Gastrocnemius medialis (tissue), 4 donors: ENCODE data around the gene DYSF. TPM values are rescaled to one million over a fixed set of nuclear protein-coding genes. Genes with fewer than 3 reads are reported as not detected.

Experiments used
- ATAC-seq, 2 donors: fragments of 150-250 bp; one replicate each; pipeline ENCODE4 v1.9.1; 2016
- DNase-seq, 2 donors: peaks; one replicate each; pipeline ENCODE4 v3.0.0-alpha.2; 2019
- H3K27ac ChIP-seq, 4 donors: fragments of 200-600 bp; sonication (generic); 1 replicate in 1 of 4; 2 replicates in 3 of 4; pipeline ENCODE4 v1.5.1; 2016 to 2018; ENCODE audit warnings: mild to moderate bottlenecking in 2 of 4, moderate library complexity in 1 of 4
- H3K27me3 ChIP-seq, 3 donors: fragments of 200-600 bp; sonication (generic) in 2 of 3; 1 replicate in 1 of 3; 2 replicates in 2 of 3; pipeline versions ENCODE4 v1.5.1 to v1.6.0; 2016 to 2019; ENCODE audit warnings: mild to moderate bottlenecking in 1 of 3, moderate library complexity in 1 of 3
- H3K36me3 ChIP-seq, 2 donors: fragments of 200-600 bp; sonication (generic) in 1 of 2; one replicate each; pipeline ENCODE4 v1.5.1; 2017 to 2018
- H3K4me1 ChIP-seq, 2 donors: fragments of 200-600 bp; sonication (generic) in 1 of 2; one replicate each; pipeline ENCODE4 v1.5.1; 2016 to 2017; ENCODE audit warnings: mild to moderate bottlenecking in 2 of 2
- H3K4me3 ChIP-seq, 4 donors: fragments of 200-600 bp; sonication (generic) in 3 of 4; 1 replicate in 1 of 4; 2 replicates in 3 of 4; pipeline ENCODE4 v1.5.1; 2016 to 2019; ENCODE audit warnings: mild to moderate bottlenecking in 2 of 4
- H3K9me3 ChIP-seq, 3 donors: fragments of 200-600 bp; sonication (generic) in 2 of 3; 1 replicate in 1 of 3; 2 replicates in 2 of 3; pipeline ENCODE4 v1.5.1; 2016 to 2019
- POLR2A ChIP-seq, 2 donors: fragments of 450-650 bp; IDR thresholded peaks; one replicate each; pipeline ENCODE4 v1.6.1; 2017; ENCODE audit warnings: antibody characterized with exemption in 2 of 2, mild to moderate bottlenecking in 2 of 2, moderate library complexity in 2 of 2
- in situ Hi-C, 4 donors: fragments of 200-750 bp; cut with MboI; loops; one replicate each; pipeline versions ENCODE4 v1.15.0 to v1.8.0; 2017; ENCODE audit warnings: low sequenced_read_pairs in 4 of 4
- intact Hi-C: fragments of 100-400 bp; cut with DNase I; formaldehyde crosslinking; loops from one replicate; pipeline ENCODE4 v1.15.1; 2023; ENCODE audit warnings: low total_unique reads
- total RNA-seq, 4 donors: library from RNA; depleted of rRNA; stranded (reverse); fragments of >200 nt; gene quantifications; one replicate each; pipeline versions ENCODE4 v1.1.0 to v1.2.3, GENCODE V29; 2016
- TF ChIP-seq, protein P1 (sequence below), 5 experiments: fragments of 450-650 bp in 3 of 5; fragments of 200-600 bp in 2 of 5; sonication (generic) in 2 of 5; IDR thresholded peaks in 4 of 5; conservative IDR thresholded peaks in 1 of 5; 1 replicate in 4 of 5; 2 replicates in 1 of 5; pipeline ENCODE4 v1.5.1; 2016 to 2019; ENCODE audit warnings: antibody characterized with exemption in 5 of 5, mild to moderate bottlenecking in 3 of 5, moderate library complexity in 3 of 5

Gene DYSF
- total RNA-seq, 4 donors from 2014 or later: 40.7 to 267 (median 153) TPM

DNA sequence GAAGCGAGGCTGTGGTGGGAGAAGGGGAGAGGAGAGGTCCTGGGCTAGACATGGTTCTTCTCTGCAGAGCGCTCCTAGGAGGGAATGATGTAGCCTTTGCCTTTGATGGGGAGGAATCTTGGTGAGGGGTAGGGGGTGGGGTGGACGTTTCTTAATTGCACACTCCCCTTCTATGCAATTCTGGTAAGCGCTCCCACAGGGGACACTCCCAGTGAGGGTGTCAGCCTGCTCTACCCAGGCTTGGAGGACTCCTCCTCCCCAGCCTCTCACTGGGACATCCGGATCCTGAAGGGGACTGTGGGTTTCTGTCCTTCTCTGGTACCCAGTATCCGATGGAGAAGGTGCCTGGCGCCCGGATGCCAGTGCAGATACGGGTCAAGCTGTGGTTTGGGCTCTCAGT, 114.3 kb downstream of the DYSF start:
- ATAC-seq: no peak
- H3K4me1 ChIP-seq: no peaks in the 10 kb centered on the region
- no peak for DNase-seq
- no peak overlapping the region for H3K4me3 ChIP-seq
- in situ Hi-C loops: loop anchor here in 2 of 4 donors (25.0 kb wide), 1 partner anchor 1020 kb away; no protein-coding TSS in a partner anchor
- intact Hi-C loops: no loop called here
- no peak for TF ChIP-seq POLR2A (IDR thresholded peaks at IDR 0.05)
- TF ChIP-seq, protein P1, sequence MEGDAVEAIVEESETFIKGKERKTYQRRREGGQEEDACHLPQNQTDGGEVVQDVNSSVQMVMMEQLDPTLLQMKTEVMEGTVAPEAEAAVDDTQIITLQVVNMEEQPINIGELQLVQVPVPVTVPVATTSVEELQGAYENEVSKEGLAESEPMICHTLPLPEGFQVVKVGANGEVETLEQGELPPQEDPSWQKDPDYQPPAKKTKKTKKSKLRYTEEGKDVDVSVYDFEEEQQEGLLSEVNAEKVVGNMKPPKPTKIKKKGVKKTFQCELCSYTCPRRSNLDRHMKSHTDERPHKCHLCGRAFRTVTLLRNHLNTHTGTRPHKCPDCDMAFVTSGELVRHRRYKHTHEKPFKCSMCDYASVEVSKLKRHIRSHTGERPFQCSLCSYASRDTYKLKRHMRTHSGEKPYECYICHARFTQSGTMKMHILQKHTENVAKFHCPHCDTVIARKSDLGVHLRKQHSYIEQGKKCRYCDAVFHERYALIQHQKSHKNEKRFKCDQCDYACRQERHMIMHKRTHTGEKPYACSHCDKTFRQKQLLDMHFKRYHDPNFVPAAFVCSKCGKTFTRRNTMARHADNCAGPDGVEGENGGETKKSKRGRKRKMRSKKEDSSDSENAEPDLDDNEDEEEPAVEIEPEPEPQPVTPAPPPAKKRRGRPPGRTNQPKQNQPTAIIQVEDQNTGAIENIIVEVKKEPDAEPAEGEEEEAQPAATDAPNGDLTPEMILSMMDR (IDR thresholded peaks at IDR 0.05 in 4 of 5, conservative IDR thresholded peaks at IDR 0.05 in 1 of 5): no peak
- H3K9me3 ChIP-seq: no peaks in the 10 kb centered on the region
- H3K36me3 ChIP-seq: peaks cover 0 to 94% of the 10 kb centered on the region in 2 donors
- H3K27me3 ChIP-seq: no peaks in the 10 kb centered on the region
- H3K27ac ChIP-seq: no peak overlapping the region

DNA sequence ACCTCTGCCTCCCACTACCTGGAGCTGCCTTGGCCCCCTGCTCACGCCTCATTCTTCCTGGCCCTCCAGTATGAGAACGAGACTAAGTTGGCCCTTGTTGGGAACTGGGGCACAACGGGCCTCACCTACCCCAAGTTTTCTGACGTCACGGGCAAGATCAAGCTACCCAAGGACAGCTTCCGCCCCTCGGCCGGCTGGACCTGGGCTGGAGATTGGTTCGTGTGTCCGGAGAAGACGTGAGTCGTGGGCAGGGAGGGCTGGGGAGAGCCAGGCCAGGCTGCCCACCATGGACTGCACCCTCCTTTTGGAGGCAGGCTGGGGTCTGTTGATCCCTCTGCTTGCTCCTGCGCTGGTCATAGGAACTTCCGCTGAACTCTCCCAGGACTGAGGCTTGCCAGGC, 114.7 kb downstream of the DYSF start:
- intact Hi-C loops (no loop called here), in situ Hi-C loops (loop anchor here in 2 of 4 donors (25.0 kb wide), 1 partner anchor 1019 kb away; no protein-coding TSS in a partner anchor)
- no peaks in the 10 kb centered on the region for H3K4me1 ChIP-seq
- DNase-seq (no peak), ATAC-seq (no peak)
- peaks cover 0 to 94% of the 10 kb centered on the region in 2 donors for H3K36me3 ChIP-seq
- TF ChIP-seq, protein P1 (IDR thresholded peaks at IDR 0.05 in 4 of 5, conservative IDR thresholded peaks at IDR 0.05 in 1 of 5): no peak
- no peak for TF ChIP-seq POLR2A (IDR thresholded peaks at IDR 0.05)
- H3K4me3 ChIP-seq: no peak overlapping the region
- H3K27me3 ChIP-seq: no peaks in the 10 kb centered on the region
- H3K9me3 ChIP-seq: no peaks in the 10 kb centered on the region
- no peak overlapping the region for H3K27ac ChIP-seq

DNA sequence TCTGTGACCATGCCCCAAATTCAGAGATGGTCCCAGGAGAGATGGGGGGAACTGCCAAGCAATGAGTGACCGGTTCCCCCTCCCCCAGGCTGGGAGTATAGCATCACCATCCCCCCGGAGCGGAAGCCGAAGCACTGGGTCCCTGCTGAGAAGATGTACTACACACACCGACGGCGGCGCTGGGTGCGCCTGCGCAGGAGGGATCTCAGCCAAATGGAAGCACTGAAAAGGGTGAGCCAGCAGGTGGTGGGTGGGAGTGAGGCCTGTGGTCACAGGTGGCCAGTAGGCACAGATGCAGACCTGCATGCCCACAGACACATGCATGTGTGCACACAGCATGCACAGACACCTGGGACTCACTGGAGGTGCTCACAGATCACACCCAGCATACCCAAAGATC, 117.2 kb downstream of the DYSF start:
- no peak for ATAC-seq
- intact Hi-C loops: no loop called here
- Histone ChIP-seq H3K4me3 (no peak overlapping the region), H3K9me3 (no peaks in the 10 kb centered on the region), H3K27me3 (no peaks in the 10 kb centered on the region), H3K4me1 (no peaks in the 10 kb centered on the region), H3K36me3 (peaks cover 0 to 95% of the 10 kb centered on the region in 2 donors), H3K27ac (no peak overlapping the region)
- TF ChIP-seq, protein P1 (IDR thresholded peaks at IDR 0.05 in 4 of 5, conservative IDR thresholded peaks at IDR 0.05 in 1 of 5): no peak
- TF ChIP-seq POLR2A (IDR thresholded peaks at IDR 0.05): no peak
- no peak for DNase-seq
- in situ Hi-C loops: loop anchor here in 2 of 4 donors (25.0 kb wide), 1 partner anchor 1017 kb away; no protein-coding TSS in a partner anchor

DNA sequence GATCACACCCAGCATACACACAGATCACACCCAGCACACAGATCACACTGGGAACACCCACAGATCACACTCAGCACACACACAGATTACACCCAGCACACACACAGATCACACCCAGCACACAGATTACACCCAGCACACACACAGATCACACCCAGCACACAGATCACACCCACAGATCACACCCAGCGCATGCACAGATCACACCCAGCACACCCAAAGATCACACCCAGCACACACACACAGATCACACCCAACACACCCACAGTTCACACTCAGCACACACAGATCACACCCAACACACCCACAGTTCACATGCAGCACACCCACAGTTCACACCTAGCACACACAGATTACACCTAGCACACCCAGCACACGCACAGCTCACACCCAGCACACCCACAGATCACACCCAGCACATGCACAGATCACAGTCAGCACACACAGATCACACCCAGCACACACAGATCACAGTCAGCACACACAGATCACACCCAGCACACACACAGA, 117.6 kb downstream of the DYSF start:
- H3K9me3 ChIP-seq: no peaks in the 10 kb centered on the region
- in situ Hi-C loops: loop anchor here in 2 of 4 donors (25.0 kb wide), 1 partner anchor 1016 kb away; no protein-coding TSS in a partner anchor
- TF ChIP-seq POLR2A (IDR thresholded peaks at IDR 0.05): no peak
- TF ChIP-seq, protein P1 (IDR thresholded peaks at IDR 0.05 in 4 of 5, conservative IDR thresholded peaks at IDR 0.05 in 1 of 5): no peak
- no peak for ATAC-seq
- no peak for DNase-seq
- H3K36me3 ChIP-seq: peaks cover 0 to 91% of the 10 kb centered on the region in 2 donors
- H3K4me3 ChIP-seq: no peak overlapping the region
- H3K4me1 ChIP-seq: no peaks in the 10 kb centered on the region
- intact Hi-C loops: no loop called here
- no peaks in the 10 kb centered on the region for H3K27me3 ChIP-seq
- no peak overlapping the region for H3K27ac ChIP-seq
